HEK293T (cell line): ENCODE data around the gene LKAAEAR1.

ENCODE experiments used
- CTCF ChIA-PET: fragments of 350-600 bp; formaldehyde crosslinking; extraction: SDS; loops from one replicate; lab custom pipeline; 2021; ENCODE audit warnings: antibody characterized with exemption, inconsistent platforms; lab: Yijun Ruan, JAX
- POLR2A ChIA-PET: fragments of 350-600 bp; formaldehyde crosslinking; extraction: SDS; loops from one replicate; lab custom pipeline; 2020; ENCODE audit warnings: antibody characterized with exemption, inconsistent platforms; lab: Yijun Ruan, JAX
- DNase-seq: peaks from one replicate; pipeline ENCODE4 v3.0.0; 2012; ENCODE audit warnings: mixed read lengths; ENCODE audit errors: extremely low spot score
- ARNT ChIP-seq: fragments of 450-650 bp; IDR thresholded peaks from 2 replicates; pipeline ENCODE4 v1.6.1; 2017; ENCODE audit warnings: mild to moderate bottlenecking
- BHLHE40 ChIP-seq: fragments of 450-650 bp; IDR thresholded peaks from 2 replicates; pipeline ENCODE4 v1.6.1; 2016; ENCODE audit warnings: mild to moderate bottlenecking, moderate library complexity, borderline replicate concordance
- CTBP1 ChIP-seq: fragments of 450-650 bp; IDR thresholded peaks from 2 replicates; pipeline ENCODE4 v1.6.1; 2016; ENCODE audit warnings: borderline replicate concordance
- ELF4 ChIP-seq: fragments of 450-650 bp; IDR thresholded peaks from 2 replicates; pipeline ENCODE4 v1.6.1; 2017; ENCODE audit warnings: antibody characterized with exemption
- FOXA1 ChIP-seq: fragments of 450-650 bp; IDR thresholded peaks from 2 replicates; pipeline ENCODE4 v1.6.1; 2016; ENCODE audit warnings: mild to moderate bottlenecking
- FOXK2 ChIP-seq: fragments of 450-650 bp; IDR thresholded peaks from 2 replicates; pipeline ENCODE4 v1.6.1; 2016; ENCODE audit warnings: mild to moderate bottlenecking
- FOXM1 ChIP-seq: fragments of 450-650 bp; IDR thresholded peaks from 2 replicates; pipeline ENCODE4 v1.6.1; 2017; ENCODE audit warnings: mild to moderate bottlenecking, borderline replicate concordance
- HDGF ChIP-seq: fragments of 450-650 bp; IDR thresholded peaks from 2 replicates; pipeline ENCODE4 v1.6.1; 2017; ENCODE audit warnings: antibody characterized with exemption, borderline replicate concordance
- L3MBTL2 ChIP-seq: fragments of 450-650 bp; conservative IDR thresholded peaks from 2 replicates; pipeline ENCODE4 v1.6.1; 2016; ENCODE audit warnings: mild to moderate bottlenecking
- LEF1 ChIP-seq: fragments of 450-650 bp; IDR thresholded peaks from 2 replicates; pipeline ENCODE4 v1.6.1; 2017; ENCODE audit warnings: mild to moderate bottlenecking, borderline replicate concordance
- NFRKB ChIP-seq: fragments of 450-650 bp; IDR thresholded peaks from 2 replicates; pipeline ENCODE4 v1.6.1; 2016; ENCODE audit warnings: mild to moderate bottlenecking, moderate library complexity
- PKNOX1 ChIP-seq: fragments of 450-650 bp; IDR thresholded peaks from 2 replicates; pipeline ENCODE4 v1.6.1; 2016
- SP1 ChIP-seq: fragments of 450-650 bp; IDR thresholded peaks from 2 replicates; pipeline ENCODE4 v1.6.1; 2017
- SUZ12 ChIP-seq: fragments of 450-650 bp; IDR thresholded peaks from 2 replicates; pipeline ENCODE4 v1.6.1; 2016; ENCODE audit warnings: mild to moderate bottlenecking
- TARDBP ChIP-seq: fragments of 450-650 bp; IDR thresholded peaks from 2 replicates; pipeline ENCODE4 v1.6.1; 2016
- ZNF384 ChIP-seq: fragments of 450-650 bp; IDR thresholded peaks from 2 replicates; pipeline ENCODE4 v1.6.1; 2016

Gene LKAAEAR1

GRCh38 chr20:64045346-64046011 lies 38.7 kb downstream of the LKAAEAR1 start:
- no peak for DNase-seq
- ChIA-PET CTCF (no interaction called here), POLR2A (no interaction called here)
- no peak for TF ChIP-seq FOXK2
- no peak for TF ChIP-seq PKNOX1
- TF ChIP-seq ELF4: no peak
- no peak for TF ChIP-seq ZNF384
- TF ChIP-seq BHLHE40: no peak
- no peak for TF ChIP-seq L3MBTL2
- no peak for TF ChIP-seq HDGF
- TF ChIP-seq TARDBP: no peak
- no peak for TF ChIP-seq FOXA1
- no peak for TF ChIP-seq SP1
- TF ChIP-seq FOXM1: no peak
- no peak for TF ChIP-seq NFRKB
- no peak for TF ChIP-seq LEF1
- TF ChIP-seq ARNT: no peak
- TF ChIP-seq CTBP1: no peak
- TF ChIP-seq SUZ12: no peak

GRCh38 chr20:64044484-64045247 lies 39.5 kb downstream of the LKAAEAR1 start:
- TF ChIP-seq SP1 (no peak), HDGF (no peak), TARDBP (no peak), SUZ12 (no peak), L3MBTL2 (no peak), FOXM1 (no peak), PKNOX1 (no peak), ZNF384 (no peak), CTBP1 (no peak), ELF4 (no peak), BHLHE40 (no peak), LEF1 (no peak), FOXA1 (no peak), ARNT (no peak), FOXK2 (no peak), NFRKB (no peak)
- no peak for DNase-seq
- ChIA-PET POLR2A (interaction anchor here (1.4 kb wide), 1 partner anchor 18 kb away, joined by 4 read pairs; the partner anchor contains the start of gene TCEA2), CTCF (interaction anchor here (1.0 kb wide), 1 partner anchor 64 kb away, joined by 3 read pairs; no protein-coding TSS in a partner anchor)

GRCh38 chr20:64043768-64044167 lies 40.4 kb downstream of the LKAAEAR1 start:
- no peak for DNase-seq
- TF ChIP-seq SUZ12: no peak
- no peak for TF ChIP-seq ZNF384
- TF ChIP-seq FOXA1: no peak
- no peak for TF ChIP-seq BHLHE40
- no peak for TF ChIP-seq FOXK2
- no peak for TF ChIP-seq HDGF
- no peak for TF ChIP-seq ELF4
- TF ChIP-seq TARDBP: no peak
- TF ChIP-seq FOXM1: no peak
- TF ChIP-seq PKNOX1: no peak
- no peak for TF ChIP-seq L3MBTL2
- TF ChIP-seq LEF1: no peak
- TF ChIP-seq ARNT: no peak
- no peak for TF ChIP-seq SP1
- TF ChIP-seq CTBP1: no peak
- TF ChIP-seq NFRKB: no peak
- POLR2A ChIA-PET: interaction anchor here (1.4 kb wide), 1 partner anchor 19 kb away, joined by 4 read pairs; the partner anchor contains the start of gene TCEA2
- CTCF ChIA-PET: interaction anchor here (1.0 kb wide), 1 partner anchor 63 kb away, joined by 3 read pairs; no protein-coding TSS in a partner anchor

GRCh38 chr20:64042054-64042781 lies 42.0 kb downstream of the LKAAEAR1 start:
- no peak for TF ChIP-seq CTBP1
- no peak for TF ChIP-seq SP1
- TF ChIP-seq SUZ12: no peak
- no peak for TF ChIP-seq BHLHE40
- DNase-seq: no peak
- ChIA-PET POLR2A (no interaction called here), CTCF (no interaction called here)

- TF ChIP-seq SP1 (no peak), FOXM1 (no peak), ZNF384 (no peak), LEF1 (no peak), NFRKB (no peak), PKNOX1 (no peak)
- CTCF ChIA-PET: no interaction called here
- DNase-seq: no peak
- POLR2A ChIA-PET: no interaction called here
Measured at GRCh38 chr20:64041781-64042053, 42.5 kb downstream of the LKAAEAR1 start.
